Cardiac septum (tissue), 1 donor: Measurements from ENCODE around the gene TNFRSF18. TPM values are rescaled to one million over a fixed set of nuclear protein-coding genes. Genes with fewer than 3 reads are reported as not detected.
"Not testable (repeated sequence)": the region's sequence is repeated elsewhere in the genome, so short reads cannot be mapped to it uniquely, and the experiment has no call there.

Experiments
- DNase-seq: peaks from one replicate; pipeline ENCODE4 v3.0.0-alpha.2; 2020; ENCODE audit warnings: low spot score
- intact Hi-C: fragments of 100-400 bp; cut with DNase I; formaldehyde crosslinking; loops from one replicate; pipeline ENCODE4 v1.14.0; 2022
- total RNA-seq: library from RNA; stranded (reverse); fragmentation: NEBNext Ultra II Directional; extraction: Animal tissue kit (Norgen Biotek cat#: 25700); gene quantifications from one replicate; pipeline ENCODE4 v1.2.1, GENCODE V29; 2021
- donor health status: DM: no; HTN: no; CAD: no.

Gene TNFRSF18
- total RNA-seq, 1 donor from 2014 or later = 0.19 TPM

DNA sequence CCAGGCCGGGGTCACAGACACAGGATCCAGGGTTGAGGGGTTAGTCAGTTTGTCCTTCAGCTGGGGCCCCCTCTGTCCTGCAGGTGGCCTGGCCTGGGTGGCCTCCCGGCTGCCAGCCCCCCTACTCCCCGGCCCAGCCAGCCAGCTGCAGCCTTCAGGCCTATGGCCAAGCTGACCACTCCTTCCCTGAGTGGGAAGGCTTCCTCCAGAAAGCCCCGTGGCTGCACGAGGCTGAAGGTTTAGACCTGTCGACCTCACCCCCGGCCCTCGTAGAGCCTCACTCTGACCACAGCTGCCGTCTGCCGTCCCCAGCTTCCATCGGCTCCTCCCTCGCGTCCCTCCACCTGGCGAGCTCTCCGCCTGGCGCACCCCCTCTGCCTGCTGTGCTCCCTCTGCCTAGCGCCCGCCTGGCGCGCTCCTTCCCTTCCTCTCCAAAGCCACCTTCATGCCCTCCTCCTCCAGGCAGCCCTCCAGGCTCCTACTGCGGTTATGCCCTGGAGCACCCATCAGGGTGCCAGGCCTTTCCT is 23.1 kb downstream of the TNFRSF18 start:
- intact Hi-C loops = no loop called here
- no peak for DNase-seq

DNA sequence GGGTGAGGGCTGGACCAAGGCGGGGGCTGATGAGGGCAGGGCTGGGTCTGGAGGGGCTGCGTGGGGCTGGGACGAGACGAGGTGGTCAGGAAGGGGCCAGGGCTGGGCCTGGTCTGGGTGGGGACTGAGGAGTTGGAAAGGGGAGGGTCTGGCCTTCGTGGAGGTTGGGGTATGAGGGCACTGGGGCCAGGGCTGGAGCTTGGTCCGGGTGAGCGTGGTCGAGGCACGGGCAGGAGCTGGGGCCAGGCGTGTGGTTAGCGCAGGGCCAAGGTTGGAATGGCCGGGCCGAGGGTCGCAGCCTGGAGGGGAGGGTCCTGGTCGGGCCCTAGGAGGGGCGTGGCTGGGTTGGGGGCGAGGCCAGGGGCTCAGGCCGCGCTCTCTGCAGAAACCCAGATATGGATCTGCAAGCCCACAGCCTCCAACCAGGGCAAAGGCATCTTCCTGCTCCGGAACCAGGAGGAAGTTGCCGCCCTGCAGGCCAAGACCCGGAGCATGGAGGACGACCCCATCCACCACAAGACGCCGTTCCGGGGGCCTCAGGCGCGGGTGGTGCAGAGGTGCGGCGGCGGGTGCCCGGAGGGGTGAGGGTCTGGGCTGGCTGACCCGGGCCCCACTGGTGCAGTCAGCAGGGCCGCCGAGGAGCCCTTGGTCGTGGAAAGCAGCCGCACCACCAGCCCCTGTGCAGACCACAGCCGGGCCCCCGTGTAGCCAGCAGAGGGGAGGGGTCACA is 23.7 kb downstream of the TNFRSF18 start:
- no peak for DNase-seq
- intact Hi-C loops = no loop called here

DNA sequence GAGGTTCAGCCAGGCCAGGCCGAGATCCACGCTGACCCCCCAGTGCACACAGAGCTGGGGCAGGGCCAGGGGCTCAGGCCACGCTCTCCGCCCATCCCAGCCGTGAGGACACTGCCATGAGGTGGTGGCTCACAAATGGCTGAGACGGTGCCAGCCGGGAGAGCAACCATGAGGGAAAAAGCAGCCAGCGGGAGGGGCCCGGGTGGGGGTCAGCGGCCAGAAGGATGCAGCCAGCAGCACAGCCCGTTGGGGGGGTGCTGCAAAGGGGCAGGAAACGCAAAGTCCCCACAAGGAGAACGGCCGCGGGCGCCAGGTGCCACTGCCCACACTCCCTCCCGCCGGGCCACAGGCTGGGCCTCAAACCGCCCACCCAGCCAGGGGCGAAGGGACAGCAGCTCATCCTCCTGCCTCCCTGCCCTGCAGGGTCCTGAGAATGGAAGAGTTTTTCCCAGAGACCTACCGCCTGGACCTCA is 24.4 kb downstream of the TNFRSF18 start:
- DNase-seq = no peak
- intact Hi-C loops = no loop called here

DNA sequence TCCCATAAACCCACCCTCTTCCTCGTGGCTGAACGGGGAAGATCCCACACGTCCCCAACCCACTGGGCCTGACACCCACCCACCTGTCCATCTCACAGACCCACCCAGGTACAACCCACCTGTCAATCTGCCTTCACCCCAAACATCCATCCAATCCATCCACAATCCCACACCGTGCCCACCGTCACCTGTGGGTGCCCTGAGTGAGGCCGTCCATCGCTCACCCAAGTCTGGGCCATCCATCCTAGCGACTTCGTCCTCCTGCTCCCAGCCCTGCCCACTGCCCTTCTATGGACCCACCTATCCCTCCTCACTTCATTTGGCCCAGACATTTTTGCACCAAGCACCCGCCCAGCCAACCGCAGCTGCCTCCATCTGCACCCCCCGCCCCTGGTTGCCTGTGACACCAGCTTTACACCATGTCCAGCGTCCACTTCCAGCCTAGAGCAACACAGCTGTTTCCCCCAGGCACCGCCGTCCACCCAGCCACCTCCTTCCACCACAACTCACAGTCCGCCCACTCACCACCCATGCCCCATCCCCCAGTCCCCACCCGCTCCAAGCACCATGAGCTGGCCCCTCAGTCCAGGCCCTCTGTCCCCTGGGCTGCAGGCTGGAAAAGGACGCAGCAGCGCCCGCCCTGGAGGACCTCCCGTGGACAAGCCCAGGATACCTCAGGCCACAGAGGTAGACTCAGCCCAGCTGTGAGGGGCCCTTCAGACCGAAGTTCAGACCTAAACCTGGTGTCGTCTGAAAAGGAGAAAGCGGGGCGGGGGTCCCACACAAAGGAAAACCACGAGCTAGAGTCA is 25.1 kb downstream of the TNFRSF18 start:
- DNase-seq = no peak
- intact Hi-C loops = no loop called here

DNA sequence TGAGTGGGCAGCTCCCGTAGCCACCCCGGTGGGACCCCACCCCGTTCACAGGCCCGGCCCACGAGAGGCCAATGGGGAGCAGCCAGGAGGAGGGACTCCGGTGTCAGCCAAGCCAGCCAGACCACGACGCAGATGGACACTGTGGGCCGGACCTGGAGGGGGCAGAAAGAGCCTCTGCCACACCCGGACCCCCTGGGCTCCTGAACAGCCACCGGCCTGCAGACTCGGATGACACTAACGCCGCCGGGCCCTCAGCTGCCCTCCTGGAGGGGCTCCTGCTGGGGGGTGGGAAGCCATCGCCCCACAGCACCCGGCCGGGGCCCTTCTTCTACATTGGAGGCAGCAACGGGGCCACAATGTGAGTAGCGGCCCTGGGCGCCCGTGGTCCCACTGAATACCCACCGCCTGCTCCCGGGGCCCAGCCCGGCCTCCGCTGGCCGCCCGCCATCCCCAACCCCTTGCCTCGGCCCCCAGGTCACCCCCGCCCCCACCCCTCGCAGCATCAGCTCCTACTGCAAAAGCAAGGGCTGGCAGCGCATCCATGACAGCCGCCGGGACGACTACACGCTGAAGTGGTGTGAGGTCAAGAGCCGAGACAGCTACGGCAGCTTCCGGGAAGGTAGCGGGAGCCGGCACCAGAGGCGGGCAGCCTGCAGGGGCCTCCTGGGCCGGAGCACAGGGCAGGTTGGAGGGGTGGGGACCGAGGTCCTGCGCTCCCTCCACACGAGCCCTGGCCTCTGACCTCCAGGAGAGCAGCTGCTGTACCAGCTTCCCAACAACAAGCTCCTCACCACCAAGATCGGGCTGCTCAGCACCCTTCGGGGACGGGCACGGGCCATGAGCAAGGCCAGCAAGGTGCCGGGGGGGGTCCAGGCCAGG is 26.2 kb downstream of the TNFRSF18 start:
- DNase-seq = no peak
- intact Hi-C loops = no loop called here

DNA sequence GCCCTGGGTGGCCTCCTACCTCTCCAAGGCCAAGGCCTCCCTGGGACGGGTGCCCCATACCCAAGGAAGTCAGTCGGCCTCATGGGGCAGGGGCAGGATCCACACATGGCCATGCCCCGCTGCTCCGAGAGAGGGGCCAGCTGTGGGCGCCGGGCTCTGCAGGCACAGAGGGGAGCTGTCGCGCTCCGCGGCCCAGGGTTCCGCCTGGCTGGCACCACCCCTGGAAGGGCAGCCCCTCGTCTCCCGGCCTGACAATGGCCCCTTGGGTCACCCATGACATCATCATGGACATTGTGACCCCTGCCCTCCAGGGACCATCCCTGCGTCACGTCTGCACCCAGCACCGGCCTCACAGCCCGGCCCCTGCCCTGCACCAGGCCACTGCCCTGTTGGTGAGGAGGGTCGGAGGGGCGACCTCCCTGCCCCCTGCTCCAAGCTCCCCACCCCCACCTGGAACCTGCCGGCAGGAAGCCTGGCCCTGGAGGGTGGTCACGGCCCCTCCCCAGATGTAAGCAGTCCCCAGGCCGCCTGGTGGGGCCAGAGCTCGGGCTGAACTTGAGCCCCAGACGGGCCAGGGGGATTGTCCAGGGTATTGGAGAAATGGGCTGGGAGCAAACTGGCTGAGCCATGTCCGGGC is 26.9 kb downstream of the TNFRSF18 start:
- peak; percentile 56 for DNase-seq
- intact Hi-C loops = no loop called here

DNA sequence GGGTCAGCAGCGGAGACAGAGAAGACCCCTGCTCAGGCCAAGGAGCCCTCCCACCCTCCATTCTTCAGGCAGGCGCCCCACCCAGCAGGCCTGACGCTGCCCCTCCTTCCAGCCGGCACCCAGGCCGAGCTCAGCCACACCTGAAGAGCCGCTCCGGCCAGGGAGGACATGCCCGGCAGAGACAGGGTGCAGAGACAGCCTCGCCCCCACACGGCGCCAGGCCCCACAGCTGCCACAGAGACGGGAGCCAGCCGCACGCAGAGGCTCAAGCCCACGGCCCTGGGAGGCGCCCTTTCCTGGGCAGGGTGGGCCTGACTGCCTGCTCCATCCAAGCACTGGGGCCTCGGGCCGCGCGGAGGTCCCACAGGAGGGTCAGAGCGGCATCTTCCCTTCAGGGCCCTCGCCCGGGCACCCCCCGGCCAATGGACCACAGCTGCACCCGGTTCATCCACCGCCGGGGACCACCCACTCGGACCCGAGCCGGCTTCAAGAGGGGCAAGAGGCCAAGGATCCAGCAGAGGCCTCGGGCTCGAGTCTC is 27.5 kb downstream of the TNFRSF18 start:
- peak; percentile 44 for DNase-seq

DNA sequence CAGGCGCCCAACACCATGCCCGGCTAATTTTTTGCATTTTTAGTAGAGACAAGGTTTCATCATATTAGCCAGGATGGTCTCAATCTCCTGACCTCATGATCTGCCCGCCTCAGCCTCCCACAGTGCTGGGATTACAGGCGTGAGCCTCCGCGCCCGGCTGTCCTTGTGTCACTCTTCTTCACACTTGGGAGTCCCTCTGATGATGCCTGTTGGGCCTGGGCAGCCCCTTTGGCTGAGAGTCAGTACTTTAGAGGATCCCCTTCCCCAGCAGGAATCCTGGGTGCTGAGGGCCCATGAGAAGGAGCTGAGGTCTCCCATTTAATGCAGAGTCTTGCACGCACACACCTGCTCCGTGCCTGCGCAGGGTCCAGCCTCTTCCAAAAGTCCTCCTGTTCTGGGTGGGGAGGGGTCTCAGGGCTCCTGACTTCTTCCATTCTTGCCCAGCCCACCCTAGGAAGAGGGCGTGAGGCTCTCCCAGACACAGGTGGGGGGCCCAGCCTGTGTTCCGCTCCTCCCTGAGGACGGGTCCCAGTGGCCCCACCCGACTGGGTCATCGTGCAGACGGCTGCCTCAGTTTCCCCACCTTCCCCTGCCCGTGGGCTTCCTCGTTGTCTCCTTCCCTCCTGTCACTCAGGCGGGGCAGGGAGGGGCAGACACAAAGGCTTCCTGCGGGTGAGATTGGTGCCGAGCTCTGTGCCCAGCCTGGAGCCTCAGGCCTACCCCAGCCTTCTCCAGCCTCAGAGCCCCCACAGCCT is 28.8 kb downstream of the TNFRSF18 start:
- intact Hi-C loops = no loop called here
- peak; percentile 53 for DNase-seq

More for the DNA sequence above, 27.5 kb downstream of the TNFRSF18 start:
- intact Hi-C loops = no loop called here

DNA sequence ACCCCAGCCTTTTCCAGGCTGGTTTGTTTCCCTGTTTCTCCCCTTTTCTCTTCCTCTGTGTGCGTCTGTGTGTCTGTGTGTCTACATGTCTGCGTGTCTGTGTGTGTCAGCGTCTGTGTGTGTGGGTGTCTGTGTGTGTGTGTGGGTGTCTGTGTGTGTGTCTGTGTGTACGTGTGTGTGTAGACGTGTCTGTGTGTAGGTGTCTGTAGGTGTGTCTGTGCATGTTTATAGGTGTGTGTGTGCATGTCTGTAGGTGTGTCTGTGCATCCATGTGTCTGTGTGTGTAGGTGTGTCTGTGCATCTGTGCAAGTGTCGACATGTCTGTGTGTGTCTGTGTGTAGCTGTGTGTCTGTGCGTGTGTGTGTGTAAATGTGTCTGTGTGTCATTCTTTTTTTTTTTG is 29.5 kb downstream of the TNFRSF18 start:
- no peak for DNase-seq
- intact Hi-C loops = no loop called here

DNA sequence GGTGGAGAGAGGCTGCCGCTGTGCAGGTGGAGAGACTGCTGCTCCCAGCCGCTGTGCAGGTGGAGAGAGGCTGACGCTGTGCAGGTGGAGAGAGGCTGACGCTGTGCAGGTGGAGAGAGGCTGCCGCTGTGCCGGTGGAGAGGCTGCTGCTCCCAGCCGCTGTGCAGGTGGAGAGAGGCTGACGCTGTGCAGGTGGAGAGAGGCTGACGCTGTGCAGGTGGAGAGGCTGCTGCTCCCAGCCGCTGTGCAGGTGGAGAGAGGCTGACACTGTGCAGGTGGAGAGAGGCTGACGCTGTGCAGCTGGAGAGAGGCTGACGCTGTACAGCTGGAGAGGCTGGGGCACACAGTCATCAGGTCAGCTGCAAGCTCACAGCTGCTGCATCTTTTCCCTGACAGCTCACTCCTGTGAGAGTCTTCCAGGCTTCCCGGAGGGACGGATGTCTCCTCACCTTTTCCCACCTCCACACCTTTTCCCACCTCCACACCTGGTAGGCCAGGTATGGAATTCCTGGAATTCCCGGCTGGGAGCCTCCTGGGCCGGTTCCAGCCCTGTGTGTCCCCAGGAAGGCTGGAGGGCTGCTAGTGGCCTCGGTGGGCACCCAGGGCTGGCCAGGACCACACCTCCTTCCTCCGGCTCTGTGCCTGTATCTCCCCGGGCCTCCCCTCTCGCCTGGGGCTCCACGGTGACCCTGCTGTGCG is 30.2 kb downstream of the TNFRSF18 start:
- intact Hi-C loops = not testable (repeated sequence)
- peak; percentile 46 for DNase-seq

DNA sequence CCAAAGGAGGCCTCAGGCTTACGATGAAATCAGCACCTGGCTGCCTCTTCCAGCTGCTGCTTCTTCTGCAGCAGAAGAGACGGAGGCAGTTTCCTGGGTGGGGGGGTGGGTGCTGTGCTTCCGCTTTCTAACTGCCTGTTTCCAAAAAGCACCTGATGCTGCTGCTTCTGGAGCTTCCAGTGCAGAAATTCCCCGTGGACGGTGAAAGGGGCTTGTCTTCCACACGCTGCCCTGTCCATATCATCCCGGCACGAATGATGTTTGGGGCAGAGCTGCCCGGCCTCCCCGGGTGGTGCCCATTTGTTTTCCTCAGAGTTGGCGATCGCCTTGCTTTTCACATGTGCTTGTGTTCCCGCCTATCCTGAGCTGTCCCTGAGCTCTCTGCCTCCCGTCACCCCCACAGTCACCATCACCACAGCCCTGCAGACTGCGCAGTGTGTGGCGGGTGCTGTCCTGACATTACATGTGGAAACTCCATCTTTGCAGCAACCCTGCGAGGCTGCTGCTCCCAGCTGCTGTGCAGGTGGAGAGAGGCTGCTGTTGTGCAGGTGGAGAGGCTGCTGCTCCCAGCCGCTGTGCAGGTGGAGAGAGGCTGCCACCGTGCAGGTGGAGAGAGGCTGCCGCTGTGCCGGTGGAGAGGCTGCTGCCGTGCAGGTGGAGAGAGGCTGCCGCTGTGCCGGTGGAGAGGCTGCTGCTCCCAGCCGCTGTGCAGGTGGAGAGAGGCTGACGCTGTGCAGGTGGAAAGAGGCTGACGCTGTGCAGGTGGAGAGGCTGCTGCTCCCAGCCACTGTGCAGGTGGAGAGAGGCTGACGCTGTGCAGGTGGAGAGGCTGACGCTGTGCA is 30.9 kb downstream of the TNFRSF18 start:
- intact Hi-C loops = no loop called here
- DNase-seq = peak; percentile 55

DNA sequence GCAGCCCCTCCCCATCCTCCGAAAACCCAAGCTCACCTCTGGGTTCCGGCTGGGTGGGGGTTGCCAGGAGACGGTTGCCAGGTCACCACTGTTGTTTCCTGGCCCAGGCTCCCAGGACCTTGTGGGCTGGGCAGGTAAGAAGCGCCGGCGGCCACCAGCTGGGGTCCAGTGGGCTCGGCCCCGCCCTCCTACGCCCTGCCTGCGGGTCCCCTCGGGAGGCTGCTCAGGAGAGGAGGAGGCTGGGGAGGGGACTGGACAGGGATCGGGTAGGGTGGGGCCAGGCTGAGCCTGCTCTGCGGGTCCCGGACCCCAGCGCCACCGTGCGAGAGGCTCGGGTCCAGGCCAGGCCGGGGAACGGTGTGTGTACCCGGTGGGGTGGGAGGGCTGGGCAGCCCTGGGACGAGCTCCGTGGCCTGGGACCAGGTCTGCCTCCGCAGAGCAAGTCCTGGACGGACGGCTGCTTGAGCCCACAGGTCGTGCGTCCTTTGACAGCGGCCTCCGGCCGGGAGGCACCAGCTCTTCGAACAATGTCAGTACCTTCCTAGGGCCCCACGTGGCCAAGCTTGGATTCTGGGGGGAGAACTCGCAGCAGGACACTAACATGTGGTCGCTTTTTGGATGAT is 32.5 kb downstream of the TNFRSF18 start, which contains the start of gene TTLL10:
Gene TTLL10 (plus strand): TSS at position 88 of the 623 bp plus-strand sequence. CDS start 5,336 bp downstream, outside the sequence.
- intact Hi-C loops = no loop called here

DNA sequence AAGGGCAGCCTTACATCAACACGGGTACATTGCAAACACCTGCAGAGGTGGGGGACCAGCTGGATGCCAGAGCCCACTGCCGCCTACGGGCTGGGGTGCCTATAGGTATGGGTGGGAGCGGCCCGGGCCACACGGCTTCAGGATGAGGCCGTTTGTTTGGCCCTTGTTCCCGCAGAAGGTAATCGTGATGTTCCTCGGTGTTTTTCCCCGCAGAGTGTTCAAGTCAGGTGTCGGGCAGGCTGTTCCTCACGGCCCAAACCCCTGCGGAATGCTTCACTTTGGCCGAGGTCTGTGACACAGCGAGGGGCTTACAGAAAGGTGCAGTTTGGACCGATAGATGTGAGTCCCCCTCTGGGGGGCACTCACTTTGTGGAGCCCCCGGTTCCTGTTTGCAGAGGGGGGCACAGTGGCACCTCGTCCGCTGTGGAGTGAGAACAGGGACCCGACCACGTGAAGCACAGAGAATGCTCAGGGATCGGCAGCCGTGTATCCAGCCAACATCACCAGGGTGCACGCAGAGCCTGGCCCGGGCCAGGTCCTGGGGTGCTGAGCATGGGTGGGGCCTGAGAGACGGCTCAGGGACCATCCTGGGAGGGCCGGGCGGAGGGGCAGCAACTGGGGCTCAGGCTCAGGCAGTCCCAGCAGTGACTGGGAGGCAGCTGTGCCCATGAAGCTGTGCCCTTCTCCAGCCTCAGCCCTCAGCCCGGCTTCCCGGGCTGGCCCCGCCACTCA is 33.2 kb downstream of the TNFRSF18 start:
- DNase-seq = peak; percentile 58

More for the DNA sequence above, 32.5 kb downstream of the TNFRSF18 start, which contains the start of gene TTLL10:
- DNase-seq = peak; percentile 71

DNA sequence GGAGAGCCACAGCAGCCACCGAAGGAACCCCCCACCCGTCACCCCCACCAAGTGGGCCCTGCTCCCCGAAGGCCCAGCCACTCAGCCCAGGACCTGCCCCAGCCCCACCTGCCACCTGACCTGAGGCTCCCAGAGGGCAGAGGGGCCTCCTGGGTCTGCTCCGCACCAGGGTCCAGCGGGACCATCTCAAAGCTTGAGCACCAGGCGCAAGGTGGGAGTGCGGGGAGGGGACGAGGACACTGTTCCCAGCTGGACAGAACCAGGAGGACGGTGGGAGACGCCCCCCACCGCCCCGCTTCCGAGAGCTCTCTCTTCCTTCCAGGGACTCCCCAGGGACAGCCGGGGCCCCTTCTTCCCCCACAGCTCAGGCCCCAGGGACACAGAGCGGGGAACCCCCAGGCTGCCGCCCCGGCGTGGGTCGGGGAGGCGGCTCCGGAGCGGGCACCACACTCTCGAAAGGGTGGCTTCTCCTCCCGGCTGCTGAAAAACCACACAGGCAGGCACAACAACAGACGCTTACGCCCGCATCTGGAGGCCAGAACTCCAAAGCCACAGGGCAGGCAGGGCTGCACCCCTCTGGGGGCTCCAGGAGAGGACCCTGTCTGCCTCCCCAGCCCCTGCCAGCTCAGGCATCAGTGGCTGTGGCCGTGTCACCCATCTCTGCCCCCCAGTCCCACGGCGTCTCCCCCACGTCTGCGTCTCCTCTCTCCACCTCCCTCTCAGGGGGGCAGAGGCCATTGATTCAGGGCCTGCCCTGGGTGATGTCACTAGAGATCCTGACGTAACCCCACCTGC is 34.6 kb downstream of the TNFRSF18 start:
- DNase-seq = peak; percentile 74
- intact Hi-C loops = no loop called here

More for the DNA sequence above, 33.2 kb downstream of the TNFRSF18 start:
- intact Hi-C loops = no loop called here

DNA sequence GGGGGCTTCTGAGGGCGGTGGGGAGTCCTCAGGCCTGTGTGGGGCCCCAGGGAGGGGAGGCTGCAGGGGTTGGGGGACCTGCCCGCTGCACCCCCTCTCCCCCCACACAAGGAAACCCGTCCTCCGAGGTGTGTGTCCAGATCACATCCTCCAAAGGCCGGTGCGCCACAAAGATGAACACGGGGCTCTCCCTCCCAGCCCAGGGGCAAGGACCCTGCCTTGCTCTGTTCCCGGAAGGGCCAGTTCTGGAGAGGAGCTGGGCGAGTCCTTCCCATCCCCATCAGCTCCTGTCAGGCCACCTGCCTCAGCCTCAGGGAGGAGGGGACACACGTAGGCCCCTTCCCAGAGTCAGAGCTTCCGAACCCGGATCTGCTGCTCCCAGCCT is 35.2 kb downstream of the TNFRSF18 start:
- DNase-seq = no peak
- intact Hi-C loops = no loop called here
